ENCODE data around the gene MTR. TPM values are rescaled to one million over a fixed set of nuclear protein-coding genes. Genes with fewer than 3 reads are reported as not detected.

The MTR gene
- total and polyA plus RNA-seq, 9 of the 15 experiments (the other 6 are each of a cell fraction or from before 2014, with no cell fraction given): 3.4 to 44.3 (median 20.3) TPM

GRCh38 chr1:236913371-236914037 is 118.4 kb downstream of the MTR start (continued):
- TF ChIP-seq MYNN (IDR thresholded peaks at IDR 0.05): peak; percentile 94
- no peak for TF ChIP-seq MYNN (CRISPR knock-in tag; IDR thresholded peaks at IDR 0.05)
- TF ChIP-seq JUND (IDR thresholded peaks at IDR 0.05; ENCODE audit: borderline replicate concordance, low read depth, low read length): peak; percentile 67; the same call in 1 of the 2 replicates
- peak; percentile 17; the same call in 2 of the 3 replicates for TF ChIP-seq JUND (tag; IDR thresholded peaks at IDR 0.05; ENCODE audit: borderline replicate concordance, low read depth, low read length)
- TF ChIP-seq FOXM1 (IDR thresholded peaks at IDR 0.05; ENCODE audit: low read depth): peak; percentile 98
- no peak for TF ChIP-seq FOXM1 (CRISPR knock-in tag; IDR thresholded peaks at IDR 0.05; ENCODE audit: low read depth)
- no peak for TF ChIP-seq ZBTB49 (CRISPR knock-in tag; IDR thresholded peaks at IDR 0.05; ENCODE audit: borderline replicate concordance)
- peak; percentile 91 for TF ChIP-seq SMAD3 (CRISPR knock-in tag; conservative IDR thresholded peaks at IDR 0.05)
- no peak for TF ChIP-seq CBX5 (IDR thresholded peaks at IDR 0.05; ENCODE audit: borderline replicate concordance, low read depth)
- TF ChIP-seq FOSL1 (tag; conservative IDR thresholded peaks at IDR 0.05): peak; percentile 68
- TF ChIP-seq ZNF407 (IDR thresholded peaks at IDR 0.05; ENCODE audit: low read depth): no peak
- TF ChIP-seq MAFK (IDR thresholded peaks at IDR 0.05; ENCODE audit: low read length): no peak
- no peak for TF ChIP-seq ZNF133 (CRISPR knock-in tag; IDR thresholded peaks at IDR 0.05)
- TF ChIP-seq DIDO1 (tag; IDR thresholded peaks at IDR 0.05; ENCODE audit: low read depth): no peak
- peak; percentile 89 for TF ChIP-seq MEF2D (tag; conservative IDR thresholded peaks at IDR 0.05; ENCODE audit: low read depth)
- no peak for TF ChIP-seq HMG20A (CRISPR knock-in tag; conservative IDR thresholded peaks at IDR 0.05)
- peak in 1 of 2 experiments; percentile 36; a peak in 1 of 4 replicates for TF ChIP-seq SRF (CRISPR knock-in tag; IDR thresholded peaks at IDR 0.05)
- TF ChIP-seq ZNF785 (CRISPR knock-in tag; IDR thresholded peaks at IDR 0.05): no peak
- TF ChIP-seq NCOA1 (IDR thresholded peaks at IDR 0.05; ENCODE audit: low read depth): peak; percentile 85
- TF ChIP-seq HCFC1 (IDR thresholded peaks at IDR 0.05; ENCODE audit: low read depth, low read length): no peak

Measured in K562 (cell line).